Measurements from ENCODE around the gene TRIO. TPM values are rescaled to one million over a fixed set of nuclear protein-coding genes. Genes with fewer than 3 reads are reported as not detected.

Gene TRIO
- total and polyA plus RNA-seq, 2 donors (not counting 1 experiment from before 2014, with no cell fraction given) = 134 to 281 TPM

DNA sequence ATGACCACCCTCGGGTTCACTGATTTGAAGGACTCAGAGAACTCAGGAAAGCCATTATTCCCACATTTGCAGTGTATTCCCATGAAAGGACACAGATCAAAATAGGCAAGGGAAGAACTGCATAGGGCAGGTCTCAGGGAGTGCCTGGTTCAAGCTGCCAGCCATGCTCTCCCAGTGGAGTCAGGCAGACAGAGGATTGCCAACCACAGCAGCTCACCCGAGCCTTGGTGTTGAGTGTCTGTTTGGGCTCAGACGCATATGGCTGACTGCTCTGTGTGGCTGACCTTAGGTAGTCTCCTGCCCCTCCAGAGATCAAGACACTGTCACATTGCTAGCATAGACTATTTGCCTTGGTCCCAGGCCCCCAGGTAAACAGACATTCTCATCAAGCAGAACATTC, 322.6 kb downstream of the TRIO start:
- Histone ChIP-seq H3K79me2 (ENCODE audit: control insufficient read depth, insufficient read depth, low read length) (peaks cover 17% of the 10 kb centered on the region), H3K4me2 (ENCODE audit: extremely low read depth, insufficient read depth, low read length) (no peak overlapping the region)

GRCh38 chr5:14467251-14467650, 324.1 kb downstream of the TRIO start:
- Histone ChIP-seq H3K36me3 (ENCODE audit: control insufficient read depth, insufficient read depth, low read length) (peaks cover 29% of the 10 kb centered on the region), H3K9ac (ENCODE audit: insufficient read depth, low read length) (no peak overlapping the region)
- TF ChIP-seq EZH2 (IDR thresholded peaks at IDR 0.05; ENCODE audit: low read length, missing control alignments) = no peak
- TF ChIP-seq, protein P1, sequence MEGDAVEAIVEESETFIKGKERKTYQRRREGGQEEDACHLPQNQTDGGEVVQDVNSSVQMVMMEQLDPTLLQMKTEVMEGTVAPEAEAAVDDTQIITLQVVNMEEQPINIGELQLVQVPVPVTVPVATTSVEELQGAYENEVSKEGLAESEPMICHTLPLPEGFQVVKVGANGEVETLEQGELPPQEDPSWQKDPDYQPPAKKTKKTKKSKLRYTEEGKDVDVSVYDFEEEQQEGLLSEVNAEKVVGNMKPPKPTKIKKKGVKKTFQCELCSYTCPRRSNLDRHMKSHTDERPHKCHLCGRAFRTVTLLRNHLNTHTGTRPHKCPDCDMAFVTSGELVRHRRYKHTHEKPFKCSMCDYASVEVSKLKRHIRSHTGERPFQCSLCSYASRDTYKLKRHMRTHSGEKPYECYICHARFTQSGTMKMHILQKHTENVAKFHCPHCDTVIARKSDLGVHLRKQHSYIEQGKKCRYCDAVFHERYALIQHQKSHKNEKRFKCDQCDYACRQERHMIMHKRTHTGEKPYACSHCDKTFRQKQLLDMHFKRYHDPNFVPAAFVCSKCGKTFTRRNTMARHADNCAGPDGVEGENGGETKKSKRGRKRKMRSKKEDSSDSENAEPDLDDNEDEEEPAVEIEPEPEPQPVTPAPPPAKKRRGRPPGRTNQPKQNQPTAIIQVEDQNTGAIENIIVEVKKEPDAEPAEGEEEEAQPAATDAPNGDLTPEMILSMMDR (conservative IDR thresholded peaks at IDR 0.05 in 1 of 2, IDR thresholded peaks at IDR 0.05 in 1 of 2; ENCODE audit: low read depth in 1 of 2, low read length in 2 of 2) = no peak

More for the DNA sequence above, 322.6 kb downstream of the TRIO start:
- Histone ChIP-seq H3K9ac (ENCODE audit: insufficient read depth, low read length) (no peak overlapping the region), H3K27ac (ENCODE audit: insufficient read depth, low read length) (no peak overlapping the region), H3K4me1 (ENCODE audit: control insufficient read depth, extremely low read depth, insufficient read depth, low read length) (peaks cover 5% of the 10 kb centered on the region), H3K27me3 (ENCODE audit: control insufficient read depth, insufficient read depth, low read length) (no peaks in the 10 kb centered on the region), H3K4me3 (replicated peaks in 1 of 4; ENCODE audit: control extremely low read depth in 1 of 4, insufficient read depth in 1 of 4, low read depth in 3 of 4, low read length in 4 of 4) (no peak overlapping the region), H3K36me3 (ENCODE audit: control insufficient read depth, insufficient read depth, low read length) (peaks cover 29% of the 10 kb centered on the region), H2AFZ (ENCODE audit: low read length) (no peak overlapping the region), H3K9me3 (ENCODE audit: control insufficient read depth, insufficient read depth, low read depth, low read length) (no peaks in the 10 kb centered on the region), H4K20me1 (ENCODE audit: control insufficient read depth, extremely low read depth, insufficient read depth, low read length) (no peaks in the 10 kb centered on the region)
- no peak for DNase-seq (ENCODE audit: low read depth in 2 of 2)
- TF ChIP-seq EZH2 (IDR thresholded peaks at IDR 0.05; ENCODE audit: low read length, missing control alignments) = no peak
- TF ChIP-seq, protein P1 (conservative IDR thresholded peaks at IDR 0.05 in 1 of 2, IDR thresholded peaks at IDR 0.05 in 1 of 2; ENCODE audit: low read depth in 1 of 2, low read length in 2 of 2) = no peak

GRCh38 chr5:14467886-14468285, 324.7 kb downstream of the TRIO start:
- Histone ChIP-seq H3K36me3 (ENCODE audit: control insufficient read depth, insufficient read depth, low read length) (peaks cover 29% of the 10 kb centered on the region), H3K9me3 (ENCODE audit: control insufficient read depth, insufficient read depth, low read depth, low read length) (no peaks in the 10 kb centered on the region), H3K4me1 (ENCODE audit: control insufficient read depth, extremely low read depth, insufficient read depth, low read length) (peaks cover 5% of the 10 kb centered on the region), H4K20me1 (ENCODE audit: control insufficient read depth, extremely low read depth, insufficient read depth, low read length) (no peaks in the 10 kb centered on the region), H3K9ac (ENCODE audit: insufficient read depth, low read length) (no peak overlapping the region), H3K4me2 (ENCODE audit: extremely low read depth, insufficient read depth, low read length) (no peak overlapping the region), H2AFZ (ENCODE audit: low read length) (no peak overlapping the region), H3K27me3 (ENCODE audit: control insufficient read depth, insufficient read depth, low read length) (no peaks in the 10 kb centered on the region), H3K4me3 (replicated peaks in 1 of 4; ENCODE audit: control extremely low read depth in 1 of 4, insufficient read depth in 1 of 4, low read depth in 3 of 4, low read length in 4 of 4) (no peak overlapping the region), H3K79me2 (ENCODE audit: control insufficient read depth, insufficient read depth, low read length) (peaks cover 12% of the 10 kb centered on the region), H3K27ac (ENCODE audit: insufficient read depth, low read length) (no peak overlapping the region)
- peak in 1 of 2 donors; percentile 88 for DNase-seq (ENCODE audit: low read depth in 2 of 2)
- TF ChIP-seq, protein P1 (conservative IDR thresholded peaks at IDR 0.05 in 1 of 2, IDR thresholded peaks at IDR 0.05 in 1 of 2; ENCODE audit: low read depth in 1 of 2, low read length in 2 of 2) = no peak
- TF ChIP-seq EZH2 (IDR thresholded peaks at IDR 0.05; ENCODE audit: low read length, missing control alignments) = no peak

More at GRCh38 chr5:14467251-14467650, 324.1 kb downstream of the TRIO start:
- DNase-seq (ENCODE audit: low read depth in 2 of 2) = no peak
- Histone ChIP-seq H3K4me2 (ENCODE audit: extremely low read depth, insufficient read depth, low read length) (no peak overlapping the region), H3K27me3 (ENCODE audit: control insufficient read depth, insufficient read depth, low read length) (no peaks in the 10 kb centered on the region), H4K20me1 (ENCODE audit: control insufficient read depth, extremely low read depth, insufficient read depth, low read length) (no peaks in the 10 kb centered on the region), H3K4me3 (replicated peaks in 1 of 4; ENCODE audit: control extremely low read depth in 1 of 4, insufficient read depth in 1 of 4, low read depth in 3 of 4, low read length in 4 of 4) (no peak overlapping the region), H2AFZ (ENCODE audit: low read length) (no peak overlapping the region), H3K4me1 (ENCODE audit: control insufficient read depth, extremely low read depth, insufficient read depth, low read length) (peaks cover 5% of the 10 kb centered on the region), H3K9me3 (ENCODE audit: control insufficient read depth, insufficient read depth, low read depth, low read length) (no peaks in the 10 kb centered on the region), H3K79me2 (ENCODE audit: control insufficient read depth, insufficient read depth, low read length) (peaks cover 12% of the 10 kb centered on the region), H3K27ac (ENCODE audit: insufficient read depth, low read length) (no peak overlapping the region)
